Endothelial cell of umbilical vein (primary cell): ENCODE results near the gene IQGAP1. TPM values are rescaled to one million over a fixed set of nuclear protein-coding genes. Genes with fewer than 3 reads are reported as not detected.

Experiments used
- BruUV-seq: library from RNA; stranded (reverse); fragments of 400-500 nt; replicated peaks from 2 replicates; lab custom pipeline; 2021; lab: Mats Ljungman, UMichigan
- CTCF ChIA-PET: fragments of 300-600, 350-600 bp; sonication (Branson Sonifier 250); formaldehyde crosslinking; loops from one replicate; lab custom pipeline; 2021; ENCODE audit warnings: antibody characterized with exemption, inconsistent platforms; lab: Charles Lee
- POLR2A ChIA-PET: fragments of 300-600, 350-600 bp; sonication (Branson Sonifier 250); formaldehyde crosslinking; loops from one replicate; lab custom pipeline; 2021; ENCODE audit warnings: antibody characterized with exemption, inconsistent platforms; lab: Charles Lee
- DNase-seq: peaks from one replicate; pipeline ENCODE4 v3.0.0-alpha.2; 2011; ENCODE audit warnings: low read depth, low spot score
- FAIRE-seq: peaks from 2 replicates; lab custom pipeline; 2011; peaks lifted over from hg19 to GRCh38; lab: Jason Lieb, UNC
- H2AFZ ChIP-seq: 2 replicates; pipeline ENCODE4 v1.6.0; 2012; ENCODE audit warnings: low read depth, low read length, control low read depth, inconsistent platforms
- H3K27ac ChIP-seq: 2 replicates; pipeline ENCODE4 v1.5.1; 2011; ENCODE audit warnings: low read depth, mild to moderate bottlenecking, control low read depth, low read length, moderate library complexity; ENCODE audit not compliant: insufficient read depth
- H3K27me3 ChIP-seq, 2 experiments: 2 replicates each; pipeline versions ENCODE4 v1.6.0 to v1.6.1; 2011; ENCODE audit warnings: low read length in 2 of 2, mixed read lengths in 1 of 2; ENCODE audit not compliant: control insufficient read depth in 2 of 2, insufficient read depth in 2 of 2
- H3K36me3 ChIP-seq, 2 experiments: 2 replicates in 1 of 2; 3 replicates in 1 of 2; pipeline ENCODE4 v1.5.1; 2011; ENCODE audit warnings: low read length in 2 of 2, mild to moderate bottlenecking in 1 of 2, moderate library complexity in 1 of 2; ENCODE audit not compliant: control insufficient read depth in 2 of 2, insufficient read depth in 2 of 2; ENCODE audit errors: extremely low read depth in 1 of 2
- H3K4me1 ChIP-seq: 3 replicates; pipeline ENCODE4 v1.5.1; 2011; ENCODE audit warnings: mild to moderate bottlenecking, low read length; ENCODE audit not compliant: control insufficient read depth, insufficient read depth; ENCODE audit errors: extremely low read depth
- H3K4me2 ChIP-seq: 2 replicates; pipeline ENCODE4 v1.6.1; 2011; ENCODE audit warnings: low read length, control low read depth, mixed read lengths; ENCODE audit not compliant: insufficient read depth
- H3K4me3 ChIP-seq, 3 experiments: fragments of 200-600 bp in 1 of 3; sonication (generic), shearing (Covaris generic) in 1 of 3; replicated peaks in 1 of 3; 2 replicates each; pipeline ENCODE4 v1.5.1; 2011 to 2016; ENCODE audit warnings: control low read depth in 3 of 3, low read length in 3 of 3, mild to moderate bottlenecking in 2 of 3, inconsistent platforms in 1 of 3, low read depth in 1 of 3, moderate library complexity in 1 of 3; ENCODE audit not compliant: insufficient read depth in 1 of 3
- H3K79me2 ChIP-seq: 2 replicates; pipeline ENCODE4 v1.6.0; 2012; ENCODE audit warnings: low read length, inconsistent platforms; ENCODE audit not compliant: control insufficient read depth, insufficient read depth
- H3K9ac ChIP-seq: replicated peaks from 2 replicates; pipeline ENCODE3; 2011; ENCODE audit warnings: low read length, control low read depth; ENCODE audit not compliant: insufficient read depth; ENCODE audit errors: extremely low read depth
- H3K9me1 ChIP-seq: replicated peaks from 3 replicates; pipeline ENCODE4 v1.6.0; 2011; ENCODE audit warnings: mild to moderate bottlenecking, low read length; ENCODE audit not compliant: control insufficient read depth, insufficient read depth; ENCODE audit errors: extremely low read depth
- H3K9me3 ChIP-seq: replicated peaks from 2 replicates; pipeline ENCODE4 v1.5.1; 2012; ENCODE audit warnings: low read length, inconsistent platforms; ENCODE audit not compliant: control insufficient read depth, insufficient read depth
- H4K20me1 ChIP-seq: replicated peaks from 2 replicates; pipeline ENCODE3; 2011; ENCODE audit warnings: mild to moderate bottlenecking, low read length; ENCODE audit not compliant: control insufficient read depth, insufficient read depth; ENCODE audit errors: extremely low read depth
- CTCF ChIP-seq, 2 donors: IDR thresholded peaks; 1 replicate in 1 of 2; 2 replicates in 1 of 2; pipeline ENCODE4 v1.5.1; 2011; ENCODE audit warnings: low read length in 2 of 2, mild to moderate bottlenecking in 2 of 2, moderate library complexity in 2 of 2, control low read depth in 1 of 2, inconsistent platforms in 1 of 2, low read depth in 1 of 2; ENCODE audit not compliant: insufficient read depth in 1 of 2; ENCODE audit errors: extremely low read depth in 1 of 2
- EZH2 ChIP-seq: IDR thresholded peaks from 2 replicates; pipeline ENCODE4 v1.6.1; 2012; ENCODE audit warnings: borderline replicate concordance, low read depth, mild to moderate bottlenecking, moderate library complexity, low read length, inconsistent platforms; ENCODE audit not compliant: severe bottlenecking
- FOS ChIP-seq: IDR thresholded peaks from 2 replicates; pipeline ENCODE4 v1.6.1; 2011; ENCODE audit warnings: mild to moderate bottlenecking, low read length, moderate library complexity, borderline replicate concordance; ENCODE audit not compliant: insufficient read depth
- GATA2 ChIP-seq: IDR thresholded peaks from 2 replicates; pipeline ENCODE4 v1.7.0; 2011; ENCODE audit warnings: low read depth, mild to moderate bottlenecking, moderate library complexity, mixed read lengths, low read length; ENCODE audit not compliant: insufficient read length, insufficient read depth
- JUN ChIP-seq: IDR thresholded peaks from 2 replicates; pipeline ENCODE4 v1.6.1; 2011; ENCODE audit warnings: borderline replicate concordance, low read depth; ENCODE audit not compliant: insufficient read length, insufficient read depth
- MAX ChIP-seq: IDR thresholded peaks from 2 replicates; pipeline ENCODE4 v1.6.1; 2011; ENCODE audit not compliant: insufficient read depth, insufficient read length
- MYC ChIP-seq: IDR thresholded peaks from one replicate; pipeline ENCODE4 v1.6.1; 2011; ENCODE audit warnings: mild to moderate bottlenecking, low read depth, low read length
- POLR2A ChIP-seq: IDR thresholded peaks from 2 replicates; pipeline ENCODE4 v1.6.1; 2012; ENCODE audit warnings: low read depth, mild to moderate bottlenecking, control low read depth, low read length
- POLR2AphosphoS5 ChIP-seq: IDR thresholded peaks from 2 replicates; pipeline ENCODE4 v1.6.1; 2012; ENCODE audit warnings: low read depth, mild to moderate bottlenecking, control low read depth, low read length, moderate library complexity; ENCODE audit not compliant: insufficient read depth
- dilution Hi-C: fragments of 300-500 bp; cut with MboI; formaldehyde crosslinking; loops from one replicate; pipeline ENCODE4 v1.15.0; 2019; ENCODE audit warnings: low sequenced_read_pairs; ENCODE audit not compliant: extremely low pct_ligation_motif_present
- intact Hi-C: fragments of 100-400 bp; cut with micrococcal nuclease; formaldehyde crosslinking; loops from one replicate; pipeline ENCODE4 v1.10.0; 2022
- polyA plus RNA-seq, 4 experiments: library from polyadenylated mRNA; depleted of rRNA in 3 of 4; stranded (reverse) in 3 of 4; unstranded in 1 of 4; fragments of >200 nt; gene quantifications; 2 replicates each; pipeline versions ENCODE4 v1.2.1 to v1.2.3, GENCODE V29; 2011 to 2012; ENCODE audit warnings: missing spikeins in 1 of 4
- total RNA-seq: library from RNA; stranded (reverse); gene quantifications from 2 replicates; pipeline ENCODE4 v1.2.3, GENCODE V29; 2021

Gene IQGAP1
- total and polyA plus RNA-seq, 2 donors (not counting 3 experiments of a cell fraction or from before 2014, with no cell fraction given): 82.2 to 258 TPM

GRCh38 chr15:90439946-90440345 lies 51.9 kb downstream of the IQGAP1 start:
- Histone ChIP-seq H3K4me3 (no peak overlapping the region), H3K79me2 (peaks cover 15% of the 10 kb centered on the region), H3K36me3 (peaks cover 6 to 11% of the 10 kb centered on the region in 2 experiments), H2AFZ (no peak overlapping the region), H3K9me3 (no peaks in the 10 kb centered on the region), H3K9ac (no peak overlapping the region), H3K4me1 (peaks cover 43% of the 10 kb centered on the region), H4K20me1 (no peaks in the 10 kb centered on the region), H3K27ac (no peak overlapping the region), H3K9me1 (no peaks in the 10 kb centered on the region), H3K4me2 (peak overlapping the region; percentile 59), H3K27me3 (no peaks in the 10 kb centered on the region)
- no TSS peak for BruUV-seq
- dilution Hi-C loops (no loop called here), intact Hi-C loops (loop anchor here (1.0 to 2.0 kb wide), 4 partner anchors 19 to 119 kb away; no protein-coding TSS in a partner anchor)
- ChIA-PET POLR2A (no interaction called here), CTCF (interaction anchor here (0.9 to 3.7 kb wide), 12 partner anchors 9 to 120 kb away, joined by 3 to 21 read pairs (median 4); partner anchors contain the start of gene IQGAP1)
- FAIRE-seq (peak; percentile 88), DNase-seq (peak; percentile 61)
- TF ChIP-seq GATA2 (peak; percentile 47), EZH2 (no peak)

- H3K36me3 ChIP-seq: peaks cover 8 to 12% of the 10 kb centered on the region in 2 experiments
- H3K27ac ChIP-seq: no peak overlapping the region
- ChIA-PET POLR2A (no interaction called here), CTCF (interaction anchor here (0.8 to 2.6 kb wide), 3 partner anchors 13 to 121 kb away, joined by 3 to 18 read pairs (median 5); no protein-coding TSS in a partner anchor)
- no peaks in the 10 kb centered on the region for H3K9me1 ChIP-seq
- FAIRE-seq (peak; percentile 8), DNase-seq (no peak)
- no peak overlapping the region for H3K9ac ChIP-seq
- TF ChIP-seq POLR2AphosphoS5 (no peak), MAX (no peak), POLR2A (no peak), FOS (no peak), EZH2 (no peak), MYC (no peak), GATA2 (no peak), JUN (no peak), CTCF (IDR thresholded peaks at IDR 0.05; ENCODE audit: extremely low read depth in 1 of 2, insufficient read depth in 1 of 2, low read depth in 1 of 2, low read length in 2 of 2) (no peak)
- dilution Hi-C loops (no loop called here), intact Hi-C loops (loop anchor here (1.0 to 2.0 kb wide), 4 partner anchors 40 to 120 kb away; partner anchors contain the start of gene IQGAP1)
- H2AFZ ChIP-seq: no peak overlapping the region
- no peak overlapping the region for H3K4me3 ChIP-seq
- no peaks in the 10 kb centered on the region for H3K9me3 ChIP-seq
- H3K4me2 ChIP-seq: no peak overlapping the region
- peaks cover 32% of the 10 kb centered on the region for H3K4me1 ChIP-seq
- H3K79me2 ChIP-seq: peaks cover 15% of the 10 kb centered on the region
- no peaks in the 10 kb centered on the region for H3K27me3 ChIP-seq
- BruUV-seq: no TSS peak
- H4K20me1 ChIP-seq: no peaks in the 10 kb centered on the region
Measured at GRCh38 chr15:90441027-90441426, 53.0 kb downstream of the IQGAP1 start.
